Forelimb muscle (tissue), 1 donor: ENCODE measurements around the gene ZNF197. TPM values are rescaled to one million over a fixed set of nuclear protein-coding genes. Genes with fewer than 3 reads are reported as not detected.
A peak's percentile ranks its signal among the peaks of the same experiment; 100 is the strongest.
"Not testable (repeated sequence)": the region's sequence is repeated elsewhere in the genome, so short reads cannot be mapped to it uniquely, and the experiment has no call there.

Experiments
- DNase-seq: peaks from one replicate; pipeline ENCODE4 v3.0.0-alpha.2; 2013; ENCODE audit warnings: low read depth
- polyA plus RNA-seq: library from polyadenylated mRNA; unstranded; fragments of 120-200 nt; gene quantifications from one replicate; pipeline ENCODE4 v1.2.1, GENCODE V29; 2013; ENCODE audit not compliant: insufficient read length

ZNF197 gene
- polyA plus RNA-seq, 1 donor, result 16.6 TPM

DNA sequence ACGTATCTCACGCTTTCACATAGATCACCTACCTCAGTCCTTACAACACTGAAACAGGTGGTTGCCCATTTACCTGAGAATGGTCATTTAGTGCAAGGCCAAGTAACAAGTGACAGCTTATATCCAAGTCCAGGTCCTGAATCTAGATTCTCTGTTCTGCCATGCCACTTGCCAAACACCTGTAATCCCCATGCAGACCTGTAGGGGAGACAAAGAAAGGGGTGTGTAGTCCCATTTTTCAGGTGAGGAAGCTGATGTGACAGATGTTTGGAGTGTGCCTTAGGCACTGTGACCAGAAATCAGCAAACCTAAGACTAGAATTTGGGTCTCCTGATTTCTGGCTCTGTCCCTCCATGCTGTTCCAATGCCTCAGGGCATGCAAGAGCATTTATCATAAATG, 36.4 kb downstream of the ZNF197 start:
- DNase-seq, result no peak

GRCh38 chr3:44665173-44665572, 40.3 kb downstream of the ZNF197 start:
- DNase-seq, result no peak

DNA sequence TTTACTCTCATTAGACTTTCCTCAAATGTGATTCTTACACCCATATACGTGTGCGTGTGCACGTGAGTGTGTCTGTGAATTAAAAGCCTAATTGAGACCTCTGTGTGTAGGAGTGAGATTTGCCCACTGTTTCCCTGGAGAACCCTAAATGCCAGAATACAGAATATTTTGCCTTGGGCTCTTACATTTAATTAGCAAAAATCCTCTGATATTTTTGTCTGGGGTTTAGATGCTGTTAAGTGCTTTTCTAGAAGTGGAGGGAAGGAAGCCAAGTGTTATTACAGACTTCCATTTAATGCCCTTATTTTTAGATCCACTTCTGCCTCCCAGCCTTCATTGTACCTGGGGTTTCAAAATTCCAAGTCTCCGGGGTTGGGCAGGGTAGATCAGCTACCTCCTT, 41.5 kb downstream of the ZNF197 start:
- DNase-seq, result no peak

- no peak for DNase-seq
Observed at GRCh38 chr3:44669760-44670159, 44.9 kb downstream of the ZNF197 start.

GRCh38 chr3:44673466-44673865, 48.6 kb downstream of the ZNF197 start:
- DNase-seq, result not testable (repeated sequence)

GRCh38 chr3:44674211-44674610, 49.4 kb downstream of the ZNF197 start:
- DNase-seq, result no peak

GRCh38 chr3:44678480-44679116, 53.8 kb downstream of the ZNF197 start:
- DNase-seq, result no peak

DNA sequence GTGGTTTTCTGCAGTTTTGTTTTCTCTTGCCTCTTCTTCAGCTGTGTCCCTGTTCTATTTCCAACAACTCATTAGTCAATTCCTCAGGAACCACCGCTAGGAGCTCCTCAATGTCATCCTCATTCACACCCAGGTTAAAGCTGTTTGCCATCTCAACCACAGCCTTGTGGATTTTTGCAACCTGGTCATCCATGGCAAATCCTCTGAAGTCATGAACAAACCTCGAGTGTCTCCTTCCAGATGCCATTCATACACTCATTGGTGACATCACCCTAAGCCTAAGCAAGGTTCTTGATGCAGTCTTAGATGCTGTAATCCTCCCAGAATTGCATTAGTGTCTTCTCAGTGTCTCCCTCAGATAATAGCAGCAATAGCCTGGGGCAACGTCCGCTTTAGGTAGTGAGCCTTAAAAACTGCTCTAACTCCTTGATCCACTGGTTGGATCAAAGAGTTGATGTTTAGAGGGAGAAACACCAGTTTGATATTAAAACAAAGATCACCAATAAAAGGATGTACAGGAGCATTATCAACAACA, 56.2 kb downstream of the ZNF197 start:
- DNase-seq, result no peak

DNA sequence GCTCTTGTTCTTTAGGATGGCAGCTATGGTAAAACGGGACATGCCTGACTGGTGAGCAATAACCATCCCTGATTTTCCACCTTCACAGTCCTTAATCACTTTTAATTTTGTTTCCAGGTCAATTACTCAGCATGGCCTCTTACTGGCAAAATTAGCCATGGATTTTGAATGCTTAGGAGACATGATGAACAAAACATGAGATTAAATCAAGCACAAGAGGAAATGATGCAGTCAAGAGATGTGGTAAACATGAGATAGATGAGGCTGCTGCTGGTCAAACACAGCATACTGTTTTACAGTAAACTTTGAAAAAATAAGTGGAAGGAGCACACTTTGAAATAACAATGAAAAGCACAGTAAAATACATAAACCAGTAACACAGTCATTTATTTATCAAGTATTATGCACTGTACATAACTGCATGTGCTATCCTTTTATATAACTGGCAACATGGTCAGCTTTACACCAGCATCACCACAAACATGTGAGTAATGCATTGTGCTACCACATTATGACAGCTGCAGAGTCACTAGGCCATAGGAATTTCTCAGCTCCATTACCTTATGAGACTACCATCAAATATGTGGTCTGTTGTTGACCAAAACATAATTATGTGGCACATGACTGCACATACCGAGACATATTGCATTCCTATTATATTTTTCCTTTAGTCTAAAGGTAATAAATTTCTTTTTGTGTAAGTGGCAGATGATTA, 57.5 kb downstream of the ZNF197 start:
- DNase-seq, result no peak

GRCh38 chr3:44685128-44685800, 60.4 kb downstream of the ZNF197 start:
- peak; percentile 25 for DNase-seq

GRCh38 chr3:44687898-44688297, 63.1 kb downstream of the ZNF197 start:
- DNase-seq, result no peak

Other genes with a start within 250 kb of the ZNF197 start
- gene ZNF445, start 147.4 kb upstream of the ZNF197 start, polyA plus RNA-seq, result 15.4 TPM
- gene ZKSCAN7, start 69.8 kb upstream of the ZNF197 start, polyA plus RNA-seq, result 6.7 TPM
- 4.1 TPM for gene ZNF660, start 40.1 kb upstream of the ZNF197 start, polyA plus RNA-seq
- 6.4 TPM for gene ZNF35, start 23.7 kb downstream of the ZNF197 start, polyA plus RNA-seq
- gene ZNF502, start 87.6 kb downstream of the ZNF197 start, polyA plus RNA-seq, result 6.1 TPM
- gene ZNF501, start 104.6 kb downstream of the ZNF197 start, polyA plus RNA-seq, result 5.1 TPM
- gene KIAA1143, start 136.6 kb downstream of the ZNF197 start, polyA plus RNA-seq, result 30.6 TPM
- gene KIF15, start 136.8 kb downstream of the ZNF197 start, polyA plus RNA-seq, result 9.2 TPM
- 12.7 TPM for gene TMEM42, start 236.9 kb downstream of the ZNF197 start, polyA plus RNA-seq
- gene TGM4, start 249.6 kb downstream of the ZNF197 start, polyA plus RNA-seq, result not detected